Measurements from ENCODE around the gene NFATC1.

Gene NFATC1

DNA sequence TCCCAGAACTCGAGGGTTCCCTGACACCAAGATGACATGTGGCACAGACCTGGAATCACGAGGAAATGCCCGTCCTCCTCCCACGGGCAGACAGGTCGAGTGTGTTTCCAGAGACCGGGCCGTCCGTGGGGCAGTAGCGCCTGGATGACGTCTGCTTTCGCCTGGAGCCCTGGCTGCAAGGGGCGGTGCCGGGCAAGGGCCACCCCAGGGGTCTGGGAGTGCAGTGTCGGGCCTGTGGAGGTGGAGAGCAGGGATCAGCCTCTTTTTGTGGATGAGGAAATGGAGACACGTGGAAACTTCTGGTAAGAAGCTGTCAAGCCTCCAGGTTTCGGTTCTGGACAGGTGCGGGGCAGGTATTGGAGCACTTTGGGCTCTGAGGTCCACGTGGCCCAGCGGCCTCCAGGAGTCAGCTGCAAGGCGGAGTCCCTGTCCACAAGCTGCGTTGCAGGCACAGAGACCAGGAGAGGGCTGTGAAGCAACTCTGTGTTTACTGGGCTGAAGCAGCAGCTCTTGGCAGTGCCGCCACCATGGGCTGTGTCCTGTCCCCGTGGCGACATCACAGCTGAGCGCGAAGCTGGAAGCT lies 25.6 kb downstream of the NFATC1 start:
- TF ChIP-seq POLR2AphosphoS5 (IDR thresholded peaks at IDR 0.05; ENCODE audit: low read depth, low read length) (no peak), SIN3A (IDR thresholded peaks at IDR 0.05; ENCODE audit: borderline replicate concordance, insufficient read depth, low read length) (no peak), FOXP2 (optimal IDR thresholded peaks at IDR 0.05; ENCODE audit: borderline replicate concordance, extremely low read depth, extremely low read length, insufficient read depth) (no peak), TAF1 (IDR thresholded peaks at IDR 0.05; ENCODE audit: borderline replicate concordance, insufficient read depth, low read length) (no peak)
- TF ChIP-seq, protein P1, sequence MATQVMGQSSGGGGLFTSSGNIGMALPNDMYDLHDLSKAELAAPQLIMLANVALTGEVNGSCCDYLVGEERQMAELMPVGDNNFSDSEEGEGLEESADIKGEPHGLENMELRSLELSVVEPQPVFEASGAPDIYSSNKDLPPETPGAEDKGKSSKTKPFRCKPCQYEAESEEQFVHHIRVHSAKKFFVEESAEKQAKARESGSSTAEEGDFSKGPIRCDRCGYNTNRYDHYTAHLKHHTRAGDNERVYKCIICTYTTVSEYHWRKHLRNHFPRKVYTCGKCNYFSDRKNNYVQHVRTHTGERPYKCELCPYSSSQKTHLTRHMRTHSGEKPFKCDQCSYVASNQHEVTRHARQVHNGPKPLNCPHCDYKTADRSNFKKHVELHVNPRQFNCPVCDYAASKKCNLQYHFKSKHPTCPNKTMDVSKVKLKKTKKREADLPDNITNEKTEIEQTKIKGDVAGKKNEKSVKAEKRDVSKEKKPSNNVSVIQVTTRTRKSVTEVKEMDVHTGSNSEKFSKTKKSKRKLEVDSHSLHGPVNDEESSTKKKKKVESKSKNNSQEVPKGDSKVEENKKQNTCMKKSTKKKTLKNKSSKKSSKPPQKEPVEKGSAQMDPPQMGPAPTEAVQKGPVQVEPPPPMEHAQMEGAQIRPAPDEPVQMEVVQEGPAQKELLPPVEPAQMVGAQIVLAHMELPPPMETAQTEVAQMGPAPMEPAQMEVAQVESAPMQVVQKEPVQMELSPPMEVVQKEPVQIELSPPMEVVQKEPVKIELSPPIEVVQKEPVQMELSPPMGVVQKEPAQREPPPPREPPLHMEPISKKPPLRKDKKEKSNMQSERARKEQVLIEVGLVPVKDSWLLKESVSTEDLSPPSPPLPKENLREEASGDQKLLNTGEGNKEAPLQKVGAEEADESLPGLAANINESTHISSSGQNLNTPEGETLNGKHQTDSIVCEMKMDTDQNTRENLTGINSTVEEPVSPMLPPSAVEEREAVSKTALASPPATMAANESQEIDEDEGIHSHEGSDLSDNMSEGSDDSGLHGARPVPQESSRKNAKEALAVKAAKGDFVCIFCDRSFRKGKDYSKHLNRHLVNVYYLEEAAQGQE (IDR thresholded peaks at IDR 0.05; ENCODE audit: insufficient read depth in 1 of 2, low read depth in 2 of 2, low read length in 2 of 2) = no peak

DNA sequence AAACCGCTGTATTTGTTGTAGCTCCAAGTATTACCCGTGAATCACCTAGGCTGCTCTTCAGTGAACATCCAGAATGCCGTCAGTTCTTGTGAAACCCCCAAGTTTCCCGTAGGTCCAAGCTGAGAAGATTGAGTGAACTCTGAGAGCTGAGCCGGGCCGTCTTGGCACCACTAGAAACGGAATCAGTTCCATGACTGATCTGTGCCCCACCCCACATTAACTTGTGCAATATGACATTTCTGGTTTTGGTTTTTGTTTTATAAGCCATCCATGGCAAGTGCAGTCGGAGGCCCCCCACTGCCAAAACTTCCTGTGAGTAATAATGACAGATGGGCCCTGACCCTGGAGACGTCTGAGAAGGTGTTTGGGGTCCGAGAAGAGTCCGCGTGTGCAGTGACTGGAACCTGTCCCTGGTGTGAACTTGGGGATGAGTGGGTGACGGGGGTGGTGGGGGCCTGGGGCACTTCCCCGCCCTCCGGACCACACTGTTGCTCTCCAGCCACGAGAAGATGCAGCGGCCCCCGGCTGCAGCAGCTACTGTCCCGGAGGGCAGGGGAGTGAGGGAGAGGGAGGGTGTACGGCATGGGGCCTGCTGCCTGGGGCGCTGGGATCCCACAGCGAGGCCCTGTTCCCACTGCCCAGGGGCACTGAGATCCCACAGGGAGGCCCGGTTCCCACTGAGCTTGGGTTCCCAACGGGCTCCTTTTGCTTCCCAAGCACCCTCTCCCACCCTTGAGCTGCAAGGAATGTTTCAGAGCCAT lies 26.5 kb downstream of the NFATC1 start:
- no peak for TF ChIP-seq TAF1 (IDR thresholded peaks at IDR 0.05; ENCODE audit: borderline replicate concordance, insufficient read depth, low read length)

GRCh38 chr18:79422783-79423165 lies 27.0 kb downstream of the NFATC1 start:
- TF ChIP-seq SIN3A (IDR thresholded peaks at IDR 0.05; ENCODE audit: borderline replicate concordance, insufficient read depth, low read length) (no peak), POLR2AphosphoS5 (IDR thresholded peaks at IDR 0.05; ENCODE audit: low read depth, low read length) (no peak), TAF1 (IDR thresholded peaks at IDR 0.05; ENCODE audit: borderline replicate concordance, insufficient read depth, low read length) (no peak)
- TF ChIP-seq, protein P1 (IDR thresholded peaks at IDR 0.05; ENCODE audit: insufficient read depth in 1 of 2, low read depth in 2 of 2, low read length in 2 of 2) = no peak

DNA sequence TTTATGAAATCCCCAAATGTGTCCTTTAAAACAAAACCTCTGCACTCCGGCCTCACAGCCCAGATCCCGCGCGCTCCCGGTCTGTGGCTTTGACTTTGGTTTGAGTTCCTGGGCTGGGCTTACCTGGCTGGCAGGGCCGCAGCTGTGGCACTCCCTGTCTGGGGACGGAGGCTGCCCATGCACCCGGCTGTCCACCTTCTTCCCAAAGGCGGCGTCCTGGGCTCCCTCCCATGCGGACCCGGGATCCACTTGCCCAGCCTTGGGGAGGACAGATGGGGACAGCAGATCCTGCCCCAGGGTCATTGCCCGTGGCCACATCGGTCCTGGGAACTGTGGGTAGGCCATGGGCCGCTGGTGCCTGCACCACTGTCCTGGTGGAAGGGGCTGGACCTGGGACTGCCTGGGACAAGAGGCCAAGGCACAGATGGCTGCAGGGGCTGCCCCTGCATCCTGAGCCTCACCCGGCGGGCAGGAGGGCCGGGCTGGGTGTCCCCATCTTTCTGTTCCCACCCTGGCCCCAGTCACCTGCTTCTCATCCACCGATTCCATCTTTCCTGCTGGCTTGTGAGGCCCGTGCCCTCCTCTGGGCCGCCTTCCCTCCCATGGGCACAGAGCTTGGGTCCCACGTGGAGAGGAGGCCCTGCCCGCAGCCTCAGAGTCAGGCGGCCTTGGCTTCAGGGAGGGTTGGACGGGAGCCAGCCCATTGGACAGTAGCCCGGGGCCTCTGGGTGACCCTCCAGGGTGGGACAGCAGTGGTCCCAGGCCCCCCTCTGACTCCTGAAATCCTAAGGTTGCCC lies 27.7 kb downstream of the NFATC1 start:
- no peak for TF ChIP-seq FOXP2 (optimal IDR thresholded peaks at IDR 0.05; ENCODE audit: borderline replicate concordance, extremely low read depth, extremely low read length, insufficient read depth)

DNA sequence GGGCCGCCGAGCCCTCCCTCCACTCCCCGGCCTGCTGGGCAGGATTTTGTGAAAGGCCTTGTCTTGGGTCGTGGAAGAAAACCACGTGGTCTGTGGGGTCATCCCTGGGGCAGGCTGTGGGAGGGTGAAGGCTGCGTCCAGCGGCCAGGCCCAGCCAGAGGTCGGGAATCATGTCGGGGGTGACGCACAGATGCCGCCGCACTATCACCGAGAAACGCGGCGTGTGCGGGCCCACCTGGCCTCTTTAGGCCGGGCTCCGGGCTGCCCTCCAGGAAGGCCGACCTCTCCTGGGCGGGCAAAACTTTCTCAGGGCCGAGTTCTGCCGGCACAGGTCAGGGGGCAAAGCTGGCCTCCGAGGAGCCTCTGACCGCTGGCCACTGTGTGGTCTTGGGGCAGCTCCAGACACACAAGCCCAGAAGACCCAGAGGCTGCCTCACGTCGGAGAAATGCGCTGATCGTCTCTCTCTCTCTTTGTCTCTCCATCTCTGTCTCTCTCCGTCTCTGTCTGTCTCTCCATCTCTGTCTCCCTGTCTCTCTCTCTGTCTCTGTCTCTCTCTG lies 28.4 kb downstream of the NFATC1 start:
- no peak for TF ChIP-seq SIN3A (IDR thresholded peaks at IDR 0.05; ENCODE audit: borderline replicate concordance, insufficient read depth, low read length)
- TF ChIP-seq POLR2AphosphoS5 (IDR thresholded peaks at IDR 0.05; ENCODE audit: low read depth, low read length) = no peak
- TF ChIP-seq, protein P1 (IDR thresholded peaks at IDR 0.05; ENCODE audit: insufficient read depth in 1 of 2, low read depth in 2 of 2, low read length in 2 of 2) = no peak
- TF ChIP-seq FOXP2 (optimal IDR thresholded peaks at IDR 0.05; ENCODE audit: borderline replicate concordance, extremely low read depth, extremely low read length, insufficient read depth) = no peak
- no peak for TF ChIP-seq TAF1 (IDR thresholded peaks at IDR 0.05; ENCODE audit: borderline replicate concordance, insufficient read depth, low read length)
